ENCODE measurements around the gene RIPPLY1. TPM values are rescaled to one million over a fixed set of nuclear protein-coding genes. Genes with fewer than 3 reads are reported as not detected.

RIPPLY1 gene, protein sequence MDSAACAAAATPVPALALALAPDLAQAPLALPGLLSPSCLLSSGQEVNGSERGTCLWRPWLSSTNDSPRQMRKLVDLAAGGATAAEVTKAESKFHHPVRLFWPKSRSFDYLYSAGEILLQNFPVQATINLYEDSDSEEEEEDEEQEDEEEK
- total RNA-seq (2014; rRNA removed; shearing (Covaris generic)): 0.10 TPM in 1 of 2 replicates, not detected in the other

DNA sequence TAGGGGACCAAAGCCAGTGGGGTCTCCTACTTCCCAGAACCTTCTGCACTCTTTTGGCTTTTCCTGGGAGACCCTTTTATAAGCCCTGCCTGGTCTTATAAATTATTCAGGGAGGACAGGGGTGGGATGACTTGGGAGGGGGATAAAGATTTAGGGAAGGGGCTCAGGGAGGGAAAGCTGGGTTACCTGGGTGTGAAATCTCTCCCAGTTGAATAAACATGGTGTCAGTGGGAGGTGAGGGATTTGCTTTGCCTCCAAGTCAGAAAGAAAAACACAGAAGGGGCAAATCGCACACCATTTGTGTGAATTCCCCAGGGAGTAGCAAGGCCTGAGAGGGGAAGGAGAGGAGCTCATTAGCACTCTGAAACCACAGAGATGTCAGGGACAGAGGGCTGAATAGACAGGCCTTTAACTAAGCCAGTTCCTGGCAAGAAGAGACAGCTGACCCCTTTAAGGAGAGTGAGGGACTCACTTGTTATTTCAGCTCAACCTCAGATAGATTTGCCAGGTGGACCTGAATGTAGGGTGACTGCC is at the start of gene RIPPLY1:
TSS of gene RIPPLY1 (minus strand) at position 51 of the 534 bp plus-strand sequence. CDS start 54 bp downstream, outside the sequence.
- DNase-seq (ENCODE audit: low spot score): no peak

DNA sequence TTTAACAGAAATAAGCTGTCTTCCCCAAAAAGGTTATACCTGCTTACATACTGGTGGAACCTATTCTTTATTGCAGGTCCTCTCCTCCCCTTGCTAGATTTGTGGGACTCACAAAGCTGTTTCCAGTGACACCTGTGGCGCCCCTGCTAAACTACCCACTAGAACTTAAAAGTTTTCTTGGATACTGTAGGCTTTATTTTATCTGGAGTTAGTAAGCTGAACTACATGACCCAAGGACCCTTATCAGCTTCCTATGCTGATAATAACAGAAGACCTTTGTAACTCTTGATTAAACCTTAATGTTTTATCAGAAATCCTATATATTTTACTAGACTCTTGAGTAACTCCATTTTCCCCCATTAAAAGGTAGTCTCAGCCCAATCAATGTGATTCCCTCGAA is 49.4 kb upstream of the RIPPLY1 start:
- DNase-seq (ENCODE audit: low spot score): no peak

DNA sequence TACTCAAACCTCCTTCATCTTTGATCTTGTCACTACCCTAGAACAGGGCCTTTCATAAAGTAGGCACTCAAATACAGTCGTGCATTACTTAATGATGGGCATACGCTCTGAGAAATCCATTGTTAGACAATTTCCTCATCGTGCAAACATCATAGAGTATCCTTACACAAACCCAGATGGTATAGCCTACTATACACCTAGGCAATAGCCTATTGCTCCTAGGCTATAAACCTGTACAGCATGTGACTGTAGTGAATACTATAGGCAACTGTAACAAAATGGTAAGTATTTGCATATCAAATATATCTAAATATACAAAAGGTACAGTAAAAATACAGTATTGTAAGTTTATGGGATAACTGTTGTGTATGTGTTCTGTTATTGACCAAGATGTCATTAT is 48.9 kb upstream of the RIPPLY1 start:
- DNase-seq (ENCODE audit: low spot score): no peak

GRCh38 chrX:106951230-106951629 is 48.1 kb upstream of the RIPPLY1 start:
- no peak for DNase-seq (ENCODE audit: low spot score)

DNA sequence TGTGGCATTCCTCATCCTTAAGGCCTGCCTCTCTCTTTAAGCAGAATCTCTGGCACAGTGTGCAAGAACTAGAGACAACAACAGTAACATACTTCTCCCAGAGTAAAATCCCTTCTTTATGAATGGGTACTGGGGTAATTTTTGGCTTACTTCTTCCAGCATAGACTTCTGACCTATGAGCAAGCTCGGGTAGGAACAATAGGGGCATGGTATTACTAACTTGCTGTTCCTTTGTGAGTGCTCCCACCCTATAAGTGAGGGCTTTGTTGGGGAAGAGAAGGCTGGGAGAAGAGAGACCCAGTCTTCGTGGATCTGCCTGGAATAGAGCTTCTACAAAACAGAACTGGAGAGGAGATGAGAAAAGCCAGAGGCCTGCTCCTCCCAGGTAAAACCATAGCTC is 47.2 kb upstream of the RIPPLY1 start:
- DNase-seq (ENCODE audit: low spot score): no peak

GRCh38 chrX:106949366-106949765 is 46.2 kb upstream of the RIPPLY1 start:
- no peak for DNase-seq (ENCODE audit: low spot score)

- DNase-seq (ENCODE audit: low spot score): no peak
Observed at GRCh38 chrX:106948641-106949040, 45.5 kb upstream of the RIPPLY1 start.

GRCh38 chrX:106946464-106946863 is 43.3 kb upstream of the RIPPLY1 start:
- no peak for DNase-seq (ENCODE audit: low spot score)

GRCh38 chrX:106940068-106940467 is 36.9 kb upstream of the RIPPLY1 start:
- no peak for DNase-seq (ENCODE audit: low spot score)

DNA sequence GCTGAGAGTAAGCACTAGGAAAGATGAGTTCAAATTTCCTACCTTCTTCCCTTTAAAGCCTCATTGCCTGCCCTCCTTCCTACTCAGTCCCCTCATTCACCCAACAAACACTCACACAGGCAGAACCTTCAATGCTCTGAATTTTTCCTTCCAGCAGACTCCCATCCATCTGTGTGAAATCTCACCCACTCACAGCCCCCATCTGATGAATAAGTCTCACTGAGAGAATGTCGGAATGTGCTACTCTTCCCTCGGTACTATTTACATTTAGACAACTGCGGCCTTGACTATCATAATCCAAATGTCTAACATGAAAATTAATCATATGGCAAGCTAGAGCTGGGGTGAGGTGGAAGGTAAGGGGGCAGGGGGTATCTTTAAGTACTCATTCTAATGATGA is 36.4 kb upstream of the RIPPLY1 start:
- DNase-seq (ENCODE audit: low spot score): no peak

- no peak for DNase-seq (ENCODE audit: low spot score)
Observed at GRCh38 chrX:106936246-106936645, 33.1 kb upstream of the RIPPLY1 start.

- no peak for DNase-seq (ENCODE audit: low spot score)
Observed at GRCh38 chrX:106935175-106935574, 32.0 kb upstream of the RIPPLY1 start.

DNA sequence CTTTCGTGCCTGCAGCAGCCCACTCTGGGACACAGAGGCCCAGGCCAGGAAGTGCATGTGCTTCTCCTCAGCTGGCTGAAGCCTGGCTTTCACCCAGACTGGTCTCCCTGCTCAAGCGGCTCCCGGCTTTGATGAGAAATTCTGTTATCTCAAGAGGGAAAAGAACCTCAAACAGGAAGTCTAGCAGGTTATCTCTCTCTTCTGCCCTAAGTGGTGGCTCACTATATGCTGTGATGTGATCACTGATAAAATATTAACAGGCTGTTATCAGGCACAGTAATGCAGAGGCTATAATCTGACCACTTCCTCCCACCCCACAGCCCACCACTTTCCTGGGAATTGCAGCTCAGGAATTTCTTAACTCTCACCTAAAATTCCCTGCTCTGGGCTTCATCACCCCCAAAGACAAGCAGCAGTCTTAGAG is 30.4 kb upstream of the RIPPLY1 start:
- peak; percentile 47 for DNase-seq (ENCODE audit: low spot score)

GRCh38 chrX:106932960-106933537 is 29.9 kb upstream of the RIPPLY1 start:
- no peak for DNase-seq (ENCODE audit: low spot score)

- no peak for DNase-seq (ENCODE audit: low spot score)
Observed at GRCh38 chrX:106932492-106932923, 29.4 kb upstream of the RIPPLY1 start.

DNA sequence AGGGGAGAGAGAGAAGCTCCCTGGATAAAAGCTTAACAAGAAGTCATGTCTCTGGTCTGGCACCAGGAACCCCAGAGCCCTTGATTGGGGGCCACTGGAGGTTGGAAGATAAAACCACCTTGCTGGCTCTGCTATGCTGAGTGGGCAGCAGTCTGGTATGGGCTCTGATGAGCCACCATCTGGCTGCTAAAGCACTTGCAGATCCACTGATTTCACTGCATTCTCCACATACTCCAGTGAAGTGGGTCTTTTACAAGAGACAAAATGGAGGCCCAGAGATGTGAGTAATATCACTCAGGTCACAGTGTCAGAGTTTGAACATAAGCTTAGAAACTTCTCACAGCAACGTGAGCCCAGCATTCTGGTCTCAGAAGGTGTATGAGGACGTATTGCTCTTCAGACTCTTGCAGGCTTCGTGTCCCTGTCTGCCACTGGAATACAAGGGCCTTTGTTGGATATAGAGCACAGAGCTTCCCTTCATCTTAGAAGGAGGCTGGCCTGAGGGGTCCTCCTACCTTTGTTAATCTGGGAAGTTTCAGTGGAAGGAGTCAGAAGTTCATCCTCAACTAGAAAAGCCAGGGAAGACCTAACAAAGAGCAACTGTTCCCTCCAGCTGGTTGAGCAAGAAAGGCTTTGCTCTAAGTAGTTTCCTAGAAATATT is 28.8 kb upstream of the RIPPLY1 start:
- DNase-seq (ENCODE audit: low spot score): no peak

DNA sequence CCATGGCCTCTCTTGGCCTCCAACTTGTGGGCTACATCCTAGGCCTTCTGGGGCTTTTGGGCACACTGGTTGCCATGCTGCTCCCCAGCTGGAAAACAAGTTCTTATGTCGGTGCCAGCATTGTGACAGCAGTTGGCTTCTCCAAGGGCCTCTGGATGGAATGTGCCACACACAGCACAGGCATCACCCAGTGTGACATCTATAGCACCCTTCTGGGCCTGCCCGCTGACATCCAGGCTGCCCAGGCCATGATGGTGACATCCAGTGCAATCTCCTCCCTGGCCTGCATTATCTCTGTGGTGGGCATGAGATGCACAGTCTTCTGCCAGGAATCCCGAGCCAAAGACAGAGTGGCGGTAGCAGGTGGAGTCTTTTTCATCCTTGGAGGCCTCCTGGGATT is 25.1 kb upstream of the RIPPLY1 start:
- DNase-seq (ENCODE audit: low spot score): no peak

DNA sequence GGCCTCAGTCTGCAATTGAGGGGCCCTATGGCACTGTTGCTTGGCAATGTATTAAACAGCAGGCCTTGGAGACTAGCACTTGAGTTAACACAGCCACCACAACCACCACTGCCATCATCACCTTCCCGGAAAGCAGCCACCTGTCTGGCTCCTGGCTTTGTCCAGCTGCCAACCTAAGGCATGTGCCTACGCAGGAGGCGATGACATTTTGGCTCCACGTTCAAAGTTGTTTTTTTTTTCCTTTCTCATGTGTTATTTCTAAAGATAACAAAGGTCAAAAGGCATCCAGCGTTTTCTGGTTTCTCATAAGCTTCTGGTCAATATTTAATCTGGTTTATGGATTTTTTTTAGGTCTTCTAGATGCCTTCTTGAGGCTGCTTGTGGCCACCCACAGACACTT is 24.6 kb upstream of the RIPPLY1 start:
- no peak for DNase-seq (ENCODE audit: low spot score)

DNA sequence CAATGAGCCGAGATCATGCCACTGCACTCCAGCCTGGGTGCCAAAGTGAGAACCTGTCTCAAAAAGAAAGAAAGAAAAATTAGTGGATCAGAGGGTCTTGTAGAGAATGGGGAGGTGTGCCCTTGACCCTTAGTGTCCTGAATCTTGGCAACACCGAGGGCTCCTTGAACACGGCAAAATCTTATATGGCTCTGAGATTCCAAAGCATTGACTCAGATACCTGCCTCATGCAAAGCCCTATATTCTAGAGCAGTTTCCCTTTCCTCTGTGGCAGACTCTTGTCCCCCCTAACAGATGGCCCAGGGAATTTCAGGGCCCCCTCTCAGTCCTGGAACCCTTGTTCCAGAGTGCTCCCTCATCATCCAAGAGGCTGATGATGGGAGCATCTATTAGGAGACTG is 23.9 kb upstream of the RIPPLY1 start:
- no peak for DNase-seq (ENCODE audit: low spot score)

- DNase-seq (ENCODE audit: low spot score): no peak
Observed at GRCh38 chrX:106921637-106922036, 18.5 kb upstream of the RIPPLY1 start.

DNA sequence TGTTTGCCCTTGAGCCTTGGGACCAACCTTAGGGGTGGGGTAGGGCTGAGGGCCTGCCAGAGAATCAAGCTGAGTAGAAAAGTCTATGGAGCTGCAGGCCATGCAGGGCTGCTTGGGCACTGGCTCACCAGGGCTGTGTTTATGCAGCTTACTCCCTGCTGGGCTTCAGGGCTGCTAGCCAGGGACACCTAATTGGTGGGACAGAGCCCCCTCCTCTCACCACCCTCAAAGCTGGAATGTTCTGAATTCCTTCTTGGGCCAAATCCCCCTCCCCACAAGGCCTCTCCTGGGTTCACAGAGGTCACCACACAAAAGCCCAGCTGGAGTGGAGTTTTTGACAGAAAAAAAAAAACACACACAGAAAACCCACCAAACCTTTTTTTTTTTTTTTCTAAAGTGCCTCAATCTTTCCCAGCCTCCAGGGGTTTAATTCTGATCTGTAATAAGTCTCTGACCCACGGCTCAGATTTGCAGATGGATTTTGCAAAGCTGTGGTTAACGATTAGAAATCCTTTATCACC is 16.9 kb upstream of the RIPPLY1 start, which contains the start of gene CLDN2:
TSS of gene CLDN2 (plus strand) at position 471 of the 521 bp plus-strand sequence. CDS start 7,827 bp downstream, outside the sequence.
- no peak for DNase-seq (ENCODE audit: low spot score)

- DNase-seq (ENCODE audit: low spot score): peak; percentile 84
Observed at GRCh38 chrX:106917830-106918500, 14.8 kb upstream of the RIPPLY1 start.
